HCT116 (cell line): ENCODE measurements around the gene DAO. TPM values are rescaled to one million over a fixed set of nuclear protein-coding genes. Genes with fewer than 3 reads are reported as not detected.
A peak's percentile ranks its signal among the peaks of the same experiment; 100 is the strongest.

ENCODE experiments used
- ATAC-seq: fragments of 200-7000 bp; cut with Tn5 transposase; 2 replicates; pipeline ENCODE4 v1.9.1; 2020; ENCODE audit warnings: mild to moderate bottlenecking, moderate library complexity
- BruUV-seq: library from RNA; stranded (reverse); fragments of 400-500 nt; replicated peaks from 2 replicates; lab custom pipeline; 2021; lab: Mats Ljungman, UMichigan
- CTCF ChIA-PET: fragments of 300-600 bp; sonication (Branson Sonifier 250); formaldehyde crosslinking; loops from one replicate; lab custom pipeline; 2021; ENCODE audit warnings: antibody characterized with exemption; lab: Charles Lee
- POLR2A ChIA-PET: fragments of 300-600, 350-600 bp; sonication (Branson Sonifier 250); formaldehyde crosslinking; loops from one replicate; lab custom pipeline; 2021; ENCODE audit warnings: antibody characterized with exemption; lab: Charles Lee
- RAD21 ChIA-PET, 2 experiments: fragments of 300-600 bp; sonication (Branson Sonifier 250); formaldehyde crosslinking; loops; one replicate each; lab custom pipeline; 2023; ENCODE audit warnings: low total read pairs in 2 of 2; ENCODE audit not compliant: uncharacterized antibody in 2 of 2, unreplicated experiment in 2 of 2, low non-redundant PET in 1 of 2; lab: Charles Lee
- DNase-seq: peaks from one replicate; pipeline ENCODE4 v3.0.0-alpha.2; 2010; ENCODE audit warnings: low read depth, low spot score
- H2AFZ ChIP-seq: fragments of 200-600 bp; shearing (Covaris generic), sonication (generic); 2 replicates; pipeline ENCODE4 v1.6.1; 2017; ENCODE audit warnings: low read depth, mixed run types, mixed read lengths, antibody characterized with exemption, low read length; ENCODE audit not compliant: poor library complexity, severe bottlenecking
- H3K27ac ChIP-seq: 2 replicates; pipeline ENCODE4 v1.5.1; 2012; ENCODE audit warnings: low read depth, low read length
- H3K27me3 ChIP-seq: fragments of 200-600 bp; sonication (generic); 2 replicates; pipeline ENCODE4 v1.6.1; 2016; ENCODE audit warnings: mixed run types, low read length, mixed read lengths; ENCODE audit not compliant: insufficient read depth
- H3K36me3 ChIP-seq, 2 experiments: fragments of 200-500 bp in 1 of 2; fragments of 200-600 bp in 1 of 2; sonication (Bioruptor generic) in 1 of 2; sonication (generic) in 1 of 2; 2 replicates each; pipeline versions ENCODE4 v1.5.1 to v1.6.1; 2014 to 2016; ENCODE audit warnings: low read length in 2 of 2, inconsistent platforms in 1 of 2, mixed read lengths in 1 of 2, mixed run types in 1 of 2; ENCODE audit not compliant: insufficient read depth in 2 of 2, control insufficient read depth in 1 of 2
- H3K4me1 ChIP-seq, 2 experiments: fragments of 200-600 bp in 1 of 2; sonication (generic) in 1 of 2; 2 replicates each; pipeline versions ENCODE4 v1.5.1 to v1.6.1; 2012 to 2017; ENCODE audit warnings: low read length in 2 of 2, inconsistent platforms in 1 of 2, mild to moderate bottlenecking in 1 of 2, mixed read lengths in 1 of 2, mixed run types in 1 of 2, moderate library complexity in 1 of 2; ENCODE audit not compliant: insufficient read depth in 2 of 2, control insufficient read depth in 1 of 2
- H3K4me2 ChIP-seq: fragments of 200-600 bp; sonication (generic); 2 replicates; pipeline ENCODE4 v1.6.1; 2017; ENCODE audit warnings: mixed run types, low read length, mixed read lengths
- H3K4me3 ChIP-seq, 2 experiments: fragments of 200-600 bp in 1 of 2; sonication (generic) in 1 of 2; replicated peaks in 1 of 2; 2 replicates each; pipeline ENCODE4 v1.5.1; 2011 to 2016; ENCODE audit warnings: low read length in 2 of 2, control low read depth in 1 of 2, low read depth in 1 of 2, mild to moderate bottlenecking in 1 of 2, mixed read lengths in 1 of 2, mixed run types in 1 of 2
- H3K79me2 ChIP-seq: fragments of 200-600 bp; sonication (generic); 2 replicates; pipeline ENCODE4 v1.6.1; 2017; ENCODE audit warnings: mild to moderate bottlenecking, mixed run types, low read length, moderate library complexity, mixed read lengths; ENCODE audit not compliant: insufficient read depth
- H3K9ac ChIP-seq: fragments of 200-600 bp; sonication (generic); 2 replicates; pipeline ENCODE4 v1.6.1; 2016; ENCODE audit warnings: low read length, mixed read lengths
- H3K9me2 ChIP-seq: fragments of 200-600 bp; sonication (generic), shearing (Covaris generic); 2 replicates; pipeline ENCODE4 v1.6.1; 2017; ENCODE audit warnings: mixed run types, mild to moderate bottlenecking, moderate library complexity; ENCODE audit not compliant: insufficient read depth
- H3K9me3 ChIP-seq, 2 experiments: fragments of 200-500 bp in 1 of 2; fragments of 200-600 bp in 1 of 2; sonication (Bioruptor generic) in 1 of 2; sonication (generic) in 1 of 2; 2 replicates each; pipeline ENCODE4 v1.6.1; 2014 to 2017; ENCODE audit warnings: low read length in 2 of 2, mixed read lengths in 2 of 2, inconsistent platforms in 1 of 2, low read depth in 1 of 2, mild to moderate bottlenecking in 1 of 2, mixed run types in 1 of 2, moderate library complexity in 1 of 2; ENCODE audit not compliant: control insufficient read depth in 1 of 2, insufficient read depth in 1 of 2
- H4K20me1 ChIP-seq: fragments of 200-600 bp; sonication (generic), shearing (Covaris generic); 2 replicates; pipeline ENCODE4 v1.6.1; 2017; ENCODE audit warnings: mixed run types, mild to moderate bottlenecking, moderate library complexity; ENCODE audit not compliant: insufficient read depth
- CBX3 ChIP-seq: IDR thresholded peaks from 2 replicates; pipeline ENCODE4 v1.6.1; 2012; ENCODE audit warnings: low read depth
- CTCF ChIP-seq, 3 experiments: fragments of 200-600 bp in 1 of 3; sonication (generic) in 1 of 3; IDR thresholded peaks in 2 of 3; conservative IDR thresholded peaks in 1 of 3; 2 replicates each; pipeline ENCODE4 v1.5.1; 2012 to 2017; ENCODE audit warnings: low read depth in 2 of 3, low read length in 2 of 3, antibody characterized with exemption in 1 of 3, borderline replicate concordance in 1 of 3, control low read depth in 1 of 3, mild to moderate bottlenecking in 1 of 3, mixed read lengths in 1 of 3, mixed run types in 1 of 3, moderate library complexity in 1 of 3; ENCODE audit not compliant: insufficient read depth in 1 of 3
- JUND ChIP-seq: IDR thresholded peaks from 2 replicates; pipeline ENCODE4 v1.6.1; 2012
- MAX ChIP-seq: IDR thresholded peaks from 2 replicates; pipeline ENCODE4 v1.6.1; 2012
- POLR2A ChIP-seq: IDR thresholded peaks from 2 replicates; pipeline ENCODE4 v1.7.0; 2011; ENCODE audit warnings: borderline replicate concordance; ENCODE audit not compliant: insufficient read depth, insufficient read length; ENCODE audit errors: extremely low read depth
- RAD21 ChIP-seq: IDR thresholded peaks from 2 replicates; pipeline ENCODE4 v1.6.1; 2012; ENCODE audit warnings: low read depth, mild to moderate bottlenecking
- SIN3A ChIP-seq: IDR thresholded peaks from 2 replicates; pipeline ENCODE4 v1.6.1; 2012; ENCODE audit warnings: low read depth
- SP1 ChIP-seq: IDR thresholded peaks from 2 replicates; pipeline ENCODE4 v1.6.1; 2012; ENCODE audit warnings: low read depth
- TCF7L2 ChIP-seq: IDR thresholded peaks from 2 replicates; pipeline ENCODE4 v1.7.0; 2011; ENCODE audit warnings: borderline replicate concordance, inconsistent platforms; ENCODE audit not compliant: insufficient read depth, insufficient read length; ENCODE audit errors: extremely low read depth
- YY1 ChIP-seq: IDR thresholded peaks from 2 replicates; pipeline ENCODE4 v1.6.1; 2011; ENCODE audit warnings: low read length, low read depth, moderate library complexity, mild to moderate bottlenecking; ENCODE audit not compliant: insufficient replicate concordance; ENCODE audit errors: extremely low read depth
- ZNF274 ChIP-seq: fragments of 200-500 bp; sonication (Bioruptor generic); IDR thresholded peaks from 2 replicates; pipeline ENCODE4 v1.6.1; 2014; ENCODE audit warnings: mild to moderate bottlenecking, low read depth, low read length, inconsistent platforms
- intact Hi-C: fragments of 100-400 bp; cut with micrococcal nuclease; formaldehyde crosslinking; loops from 2 replicates; pipeline ENCODE4 v1.10.0; 2022
- total RNA-seq: library from RNA; stranded (reverse); gene quantifications from one replicate; pipeline ENCODE4 v1.2.1, GENCODE V29; 2021; ENCODE audit not compliant: unreplicated experiment

The DAO gene
- total RNA-seq, 1 experiment from 2014 or later, result not detected

GRCh38 chr12:108914121-108914531 is 34.2 kb downstream of the DAO start (continued):
- TF ChIP-seq RAD21 (no peak), SIN3A (no peak), POLR2A (no peak), TCF7L2 (no peak), JUND (no peak), CBX3 (no peak), MAX (no peak), CTCF (IDR thresholded peaks at IDR 0.05 in 2 of 3, conservative IDR thresholded peaks at IDR 0.05 in 1 of 3; ENCODE audit: borderline replicate concordance in 1 of 3, insufficient read depth in 1 of 3, low read depth in 2 of 3, low read length in 2 of 3) (no peak)

GRCh38 chr12:108915632-108916133 is 35.8 kb downstream of the DAO start:
- H4K20me1 ChIP-seq, result no peaks in the 10 kb centered on the region
- no peaks in the 10 kb centered on the region for H3K79me2 ChIP-seq
- no peak overlapping the region for H3K27ac ChIP-seq
- no peak overlapping the region for H2AFZ ChIP-seq
- DNase-seq, result no peak
- CTCF ChIA-PET, result no interaction called here
- H3K4me1 ChIP-seq, result peaks cover 9 to 15% of the 10 kb centered on the region in 2 experiments; a peak in 2 of 4 replicates
- TF ChIP-seq ZNF274 (no peak), TCF7L2 (no peak), JUND (no peak), CTCF (IDR thresholded peaks at IDR 0.05 in 2 of 3, conservative IDR thresholded peaks at IDR 0.05 in 1 of 3; ENCODE audit: borderline replicate concordance in 1 of 3, insufficient read depth in 1 of 3, low read depth in 2 of 3, low read length in 2 of 3) (no peak), SP1 (no peak), YY1 (no peak), POLR2A (peak; percentile 53)
- H3K9me2 ChIP-seq, result no peaks in the 10 kb centered on the region
- no peak overlapping the region for H3K9ac ChIP-seq
- H3K9me3 ChIP-seq, result no peaks in the 10 kb centered on the region; a peak in 1 of 4 replicates
- RAD21 ChIA-PET, result no interaction called here
- intact Hi-C loops, result no loop called here
- BruUV-seq, result no TSS peak
- no peak for ATAC-seq
- no peak overlapping the region for H3K4me2 ChIP-seq
- POLR2A ChIA-PET, result no interaction called here
- no peak overlapping the region for H3K4me3 ChIP-seq
- H3K36me3 ChIP-seq, result no peaks in the 10 kb centered on the region
- H3K27me3 ChIP-seq, result no peaks in the 10 kb centered on the region
